HepG2 (cell line): ENCODE measurements around the gene ASCC3. TPM values are rescaled to one million over a fixed set of nuclear protein-coding genes. Genes with fewer than 3 reads are reported as not detected.

Experiments
- ATAC-seq: fragments of 200-7000 bp; cut with Tn5 transposase; 3 replicates; pipeline ENCODE4 v1.9.1; 2020; ENCODE audit warnings: mild to moderate bottlenecking, moderate library complexity
- BruUV-seq: library from RNA; stranded (reverse); fragments of 400-500 nt; replicated peaks from 2 replicates; lab custom pipeline; 2021; lab: Mats Ljungman, UMichigan
- CTCF ChIA-PET: fragments of 300-600 bp; formaldehyde crosslinking; extraction: SDS; loops from one replicate; lab custom pipeline; 2021; ENCODE audit warnings: low total read pairs, inconsistent platforms, low intra/inter-chr PET ratio; lab: Yijun Ruan, JAX
- POLR2A ChIA-PET: fragments of 350-600 bp; sonication (Branson Sonifier 250); formaldehyde crosslinking; loops from one replicate; lab custom pipeline; 2020; ENCODE audit warnings: antibody characterized with exemption, inconsistent platforms; lab: Yijun Ruan, JAX
- DNase-seq: peaks from one replicate; pipeline ENCODE4 v3.0.0-alpha.2; 2015; ENCODE audit warnings: low spot score
- FAIRE-seq: peaks from 3 replicates; lab custom pipeline; 2011; peaks lifted over from hg19 to GRCh38; lab: Jason Lieb, UNC
- H2AFZ ChIP-seq: one replicate; pipeline ENCODE4 v1.6.1; 2011; ENCODE audit warnings: low read length, inconsistent platforms
- H3K27ac ChIP-seq: fragments of 300-600 bp; 3 replicates; pipeline ENCODE4 v1.8.0; 2011; ENCODE audit warnings: mixed run types, mild to moderate bottlenecking, mixed read lengths, low read length, inconsistent platforms; ENCODE audit not compliant: insufficient read depth; ENCODE audit errors: extremely low read length
- H3K27me3 ChIP-seq, 2 experiments: fragments of 200-600 bp in 1 of 2; 2 replicates in 1 of 2; 3 replicates in 1 of 2; pipeline versions ENCODE4 v1.6.0 to v1.8.0; 2011; ENCODE audit warnings: low read length in 2 of 2, mild to moderate bottlenecking in 2 of 2, moderate library complexity in 2 of 2, inconsistent platforms in 1 of 2; ENCODE audit not compliant: insufficient read depth in 2 of 2, control insufficient read depth in 1 of 2
- H3K36me3 ChIP-seq, 2 experiments: fragments of 200-600 bp in 1 of 2; replicated peaks in 1 of 2; 2 replicates in 1 of 2; 3 replicates in 1 of 2; pipeline versions ENCODE4 v1.5.1 to v1.8.0; 2011; ENCODE audit warnings: low read length in 2 of 2, inconsistent platforms in 1 of 2; ENCODE audit not compliant: insufficient read depth in 2 of 2, control insufficient read depth in 1 of 2
- H3K4me1 ChIP-seq: 2 replicates; pipeline ENCODE4 v1.5.1; 2012; ENCODE audit warnings: low read length, inconsistent platforms; ENCODE audit not compliant: insufficient read depth
- H3K4me2 ChIP-seq: 2 replicates; pipeline ENCODE4 v1.6.0; 2011; ENCODE audit warnings: low read depth, low read length, inconsistent platforms
- H3K4me3 ChIP-seq, 3 experiments: fragments of 200-600 bp in 1 of 3; sonication (generic), shearing (Covaris generic) in 1 of 3; replicated peaks in 1 of 3; 2 replicates each; pipeline ENCODE4 v1.5.1; 2011 to 2016; ENCODE audit warnings: low read length in 3 of 3, inconsistent platforms in 2 of 3, low read depth in 2 of 3, mild to moderate bottlenecking in 2 of 3, control low read depth in 1 of 3, mixed read lengths in 1 of 3; ENCODE audit not compliant: insufficient read depth in 1 of 3
- H3K79me2 ChIP-seq: one replicate; pipeline ENCODE4 v1.6.1; 2011; ENCODE audit warnings: low read length, inconsistent platforms; ENCODE audit not compliant: insufficient read depth
- H3K9ac ChIP-seq: 2 replicates; pipeline ENCODE4 v1.6.0; 2011; ENCODE audit warnings: mild to moderate bottlenecking, low read depth, low read length, inconsistent platforms; ENCODE audit not compliant: insufficient read depth
- H3K9me3 ChIP-seq: 2 replicates; pipeline ENCODE4 v1.5.1; 2012; ENCODE audit warnings: mild to moderate bottlenecking, low read length
- H4K20me1 ChIP-seq: 2 replicates; pipeline ENCODE4 v1.6.0; 2011; ENCODE audit warnings: inconsistent platforms, mild to moderate bottlenecking, low read length, moderate library complexity; ENCODE audit not compliant: insufficient read depth
- ARID5B ChIP-seq: IDR thresholded peaks from 2 replicates; pipeline ENCODE4 v1.4.0; 2020; ENCODE audit warnings: mild to moderate bottlenecking, missing genetic modification reagents
- KDM6A ChIP-seq: IDR thresholded peaks from 2 replicates; pipeline ENCODE4 v1.6.1; 2016; ENCODE audit warnings: low read depth
- NCOR1 ChIP-seq: fragments of 200-600 bp; sonication (generic); IDR thresholded peaks from 2 replicates; pipeline ENCODE4 v1.7.0; 2017; ENCODE audit warnings: antibody characterized with exemption, low read length, borderline replicate concordance
- PCBP1 ChIP-seq: fragments of 200-400 bp; formaldehyde crosslinking; IDR thresholded peaks from 2 replicates; pipeline ENCODE4 v1.6.1; 2017; ENCODE audit warnings: mild to moderate bottlenecking, low read depth, low read length, borderline replicate concordance
- RFX3 ChIP-seq: IDR thresholded peaks from 2 replicates; pipeline ENCODE4 v1.6.1; 2016; ENCODE audit warnings: missing biosample characterization, missing genetic modification reagents
- TCF12 ChIP-seq, 2 experiments: fragments of 450-650 bp in 1 of 2; sonication (generic) in 1 of 2; formaldehyde crosslinking in 1 of 2; IDR thresholded peaks; 2 replicates each; pipeline versions ENCODE4 v1.6.1 to v1.8.0; 2017 to 2022; ENCODE audit warnings: antibody characterized with exemption in 1 of 2, mild to moderate bottlenecking in 1 of 2, missing genetic modification reagents in 1 of 2, moderate library complexity in 1 of 2
- ZC3H13 ChIP-seq: sonication (generic); formaldehyde crosslinking; IDR thresholded peaks from 2 replicates; pipeline ENCODE4 v1.8.1; 2023; ENCODE audit warnings: mild to moderate bottlenecking, missing genetic modification reagents, moderate library complexity
- ZFAT ChIP-seq: sonication (generic); formaldehyde crosslinking; conservative IDR thresholded peaks from 2 replicates; pipeline ENCODE4 v1.8.1; 2023; ENCODE audit warnings: missing genetic modification reagents, inconsistent platforms
- ZNF12 ChIP-seq: sonication (generic); formaldehyde crosslinking; IDR thresholded peaks from 2 replicates; pipeline ENCODE4 v1.5.0; 2020; ENCODE audit warnings: missing genetic modification reagents
- ZNF367 ChIP-seq: sonication (generic); formaldehyde crosslinking; IDR thresholded peaks from 2 replicates; pipeline ENCODE4 v1.4.0; 2020; ENCODE audit warnings: missing genetic modification reagents, borderline replicate concordance
- ZNF530 ChIP-seq: sonication (generic); formaldehyde crosslinking; IDR thresholded peaks from 2 replicates; pipeline ENCODE4 v1.5.0; 2020; ENCODE audit warnings: low read depth, mild to moderate bottlenecking, missing genetic modification reagents
- ZNF615 ChIP-seq: sonication (generic); formaldehyde crosslinking; IDR thresholded peaks from 2 replicates; pipeline ENCODE4 v1.5.0; 2020; ENCODE audit warnings: mild to moderate bottlenecking, missing genetic modification reagents, borderline replicate concordance
- WGBS: methylation state at CpG from one replicate; pipeline ENCODE4 v1.1.6; 2017; ENCODE audit warnings: low lambda C conversion rate; 5-methylcytosine and 5-hydroxymethylcytosine counted together
- in situ Hi-C: cut with HindIII; loops from 2 replicates; pipeline ENCODE4 v1.10.0; 2017; ENCODE audit warnings: low pct_unique_long_range_greater_than_20kb; ENCODE audit not compliant: extremely low pct_ligation_motif_present
- intact Hi-C: fragments of 100-400 bp; cut with micrococcal nuclease; formaldehyde crosslinking; loops from one replicate; pipeline ENCODE4 v1.10.0; 2022; ENCODE audit not compliant: unreplicated experiment
- polyA plus RNA-seq, 8 experiments: library from polyadenylated mRNA; depleted of rRNA in 3 of 8; stranded (reverse) in 7 of 8; unstranded in 1 of 8; fragments of >200 nt; fragmentation: Illumina TruSeq in 4 of 8; extraction: Trizol in 4 of 8; gene quantifications; 2 replicates each; pipeline versions ENCODE4 v1.2.1 to v1.2.3, GENCODE V29; 2011 to 2016; ENCODE audit warnings: low read depth in 4 of 8, missing spikeins in 1 of 8, mixed read lengths in 1 of 8; ENCODE audit not compliant: insufficient read depth in 1 of 8
- total RNA-seq, 5 experiments: library from RNA; depleted of rRNA; stranded (reverse); fragments of >200 nt; fragmentation: Illumina TruSeq; extraction: Trizol; gene quantifications; 2 replicates each; pipeline ENCODE4 v1.2.3, GENCODE V29; 2016; ENCODE audit warnings: low read depth in 1 of 5
- TF ChIP-seq, protein P1 (sequence below): sonication (generic); formaldehyde crosslinking; IDR thresholded peaks from 2 replicates; pipeline ENCODE4 v1.5.1; 2020; ENCODE audit warnings: mild to moderate bottlenecking, missing genetic modification reagents
- TF ChIP-seq, protein P2 (sequence below), 2 experiments: sonication (generic) in 1 of 2; formaldehyde crosslinking in 1 of 2; IDR thresholded peaks; 2 replicates each; pipeline versions ENCODE4 v1.5.1 to v1.6.1; 2011 to 2020; ENCODE audit warnings: borderline replicate concordance in 1 of 2, low read depth in 1 of 2, low read length in 1 of 2, mild to moderate bottlenecking in 1 of 2, missing genetic modification reagents in 1 of 2, moderate library complexity in 1 of 2

Gene ASCC3
- total and polyA plus RNA-seq, 2 of the 13 experiments (the other 11 are each of a cell fraction or from before 2014, with no cell fraction given): 23.1 to 55.7 TPM

DNA sequence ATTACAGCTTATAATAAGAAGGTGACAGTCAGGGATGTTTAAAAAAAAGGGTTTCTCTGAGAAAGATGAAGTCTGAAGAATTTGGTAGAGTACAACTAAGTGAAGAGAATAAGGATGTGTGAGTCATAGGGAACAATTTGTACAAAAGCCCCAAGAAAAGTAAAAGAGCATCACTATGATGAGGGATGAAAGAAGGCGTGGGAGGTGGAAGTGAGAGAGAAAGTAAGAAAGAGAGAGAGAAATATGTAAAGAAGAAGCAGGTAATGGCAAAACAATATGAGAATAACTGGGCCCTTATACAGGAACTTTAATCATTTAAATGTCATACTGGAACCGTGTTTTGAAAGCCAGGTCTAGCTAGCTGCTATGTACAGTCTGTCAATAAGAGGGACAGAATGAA is 179.4 kb downstream of the ASCC3 start (continued):
- TF ChIP-seq, protein P1, sequence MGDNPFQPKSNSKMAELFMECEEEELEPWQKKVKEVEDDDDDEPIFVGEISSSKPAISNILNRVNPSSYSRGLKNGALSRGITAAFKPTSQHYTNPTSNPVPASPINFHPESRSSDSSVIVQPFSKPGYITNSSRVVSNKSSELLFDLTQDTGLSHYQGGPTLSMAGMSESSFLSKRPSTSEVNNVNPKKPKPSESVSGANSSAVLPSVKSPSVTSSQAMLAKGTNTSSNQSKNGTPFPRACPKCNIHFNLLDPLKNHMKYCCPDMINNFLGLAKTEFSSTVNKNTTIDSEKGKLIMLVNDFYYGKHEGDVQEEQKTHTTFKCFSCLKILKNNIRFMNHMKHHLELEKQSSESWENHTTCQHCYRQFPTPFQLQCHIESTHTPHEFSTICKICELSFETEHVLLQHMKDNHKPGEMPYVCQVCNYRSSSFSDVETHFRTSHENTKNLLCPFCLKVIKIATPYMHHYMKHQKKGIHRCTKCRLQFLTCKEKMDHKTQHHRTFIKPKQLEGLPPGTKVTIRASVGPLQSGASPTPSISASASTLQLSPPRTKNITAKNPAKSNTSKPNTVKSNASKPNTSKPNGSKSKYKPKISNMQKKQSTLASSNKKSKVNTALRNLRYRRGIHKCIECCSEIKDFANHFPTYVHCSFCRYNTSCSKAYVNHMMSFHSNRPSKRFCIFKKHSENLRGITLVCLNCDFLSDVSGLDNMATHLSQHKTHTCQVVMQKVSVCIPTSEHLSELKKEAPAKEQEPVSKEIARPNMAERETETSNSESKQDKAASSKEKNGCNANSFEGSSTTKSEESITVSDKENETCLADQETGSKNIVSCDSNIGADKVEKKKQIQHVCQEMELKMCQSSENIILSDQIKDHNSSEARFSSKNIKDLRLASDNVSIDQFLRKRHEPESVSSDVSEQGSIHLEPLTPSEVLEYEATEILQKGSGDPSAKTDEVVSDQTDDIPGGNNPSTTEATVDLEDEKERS (CRISPR knock-in tag): no peak
- TF ChIP-seq NCOR1 (no peak), PCBP1 (no peak)

GRCh38 chr6:100700009-100700408 is 181.1 kb downstream of the ASCC3 start:
- no TSS peak for BruUV-seq
- in situ Hi-C loops: no loop called here
- no peak overlapping the region for H2AFZ ChIP-seq
- H3K27me3 ChIP-seq: no peaks in the 10 kb centered on the region
- H3K36me3 ChIP-seq: 0 out of 5 replicates have a peak, but pooled peaks cover 0 to 11% of the 10 kb centered on the region in 2 experiments
- 100% methylated on average over 1 of the region's 3 CpGs for WGBS
- FAIRE-seq: no peak
- no peaks in the 10 kb centered on the region; the same call in 1 of the 2 replicates for H3K9me3 ChIP-seq
- no peak for DNase-seq
- CTCF ChIA-PET: no interaction called here
- no peak overlapping the region for H3K4me2 ChIP-seq
- no peak overlapping the region for H3K27ac ChIP-seq
- no peaks in the 10 kb centered on the region for H3K79me2 ChIP-seq
- POLR2A ChIA-PET: no interaction called here
- no peaks in the 10 kb centered on the region; the same call in 1 of the 2 replicates for H4K20me1 ChIP-seq
- no peaks in the 10 kb centered on the region for H3K4me1 ChIP-seq
- no peak overlapping the region for H3K9ac ChIP-seq
- H3K4me3 ChIP-seq: no peak overlapping the region
- intact Hi-C loops: no loop called here
- ATAC-seq: no peak
- TF ChIP-seq TCF12 (IDR thresholded peaks at IDR 0.05) (no peak), TCF12 (CRISPR knock-in tag; IDR thresholded peaks at IDR 0.05) (no peak), ZNF530 (CRISPR knock-in tag) (no peak), ZNF367 (CRISPR knock-in tag) (no peak), ARID5B (CRISPR knock-in tag) (no peak), ZFAT (CRISPR knock-in tag) (no peak), RFX3 (no peak), KDM6A (CRISPR knock-in tag) (no peak), ZNF615 (CRISPR knock-in tag) (no peak), ZC3H13 (CRISPR knock-in tag) (no peak), ZNF12 (CRISPR knock-in tag) (no peak)
- TF ChIP-seq, protein P2, sequence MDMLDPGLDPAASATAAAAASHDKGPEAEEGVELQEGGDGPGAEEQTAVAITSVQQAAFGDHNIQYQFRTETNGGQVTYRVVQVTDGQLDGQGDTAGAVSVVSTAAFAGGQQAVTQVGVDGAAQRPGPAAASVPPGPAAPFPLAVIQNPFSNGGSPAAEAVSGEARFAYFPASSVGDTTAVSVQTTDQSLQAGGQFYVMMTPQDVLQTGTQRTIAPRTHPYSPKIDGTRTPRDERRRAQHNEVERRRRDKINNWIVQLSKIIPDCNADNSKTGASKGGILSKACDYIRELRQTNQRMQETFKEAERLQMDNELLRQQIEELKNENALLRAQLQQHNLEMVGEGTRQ (IDR thresholded peaks at IDR 0.05; ENCODE audit: low read depth, low read length): no peak
- TF ChIP-seq, protein P2 (CRISPR knock-in tag; IDR thresholded peaks at IDR 0.05; ENCODE audit: borderline replicate concordance): no peak
